H4 (cell line): Measurements from ENCODE around the gene FGD2. TPM values are rescaled to one million over a fixed set of nuclear protein-coding genes. Genes with fewer than 3 reads are reported as not detected.

Experiments used
- DNase-seq: peaks from one replicate; pipeline ENCODE4 v3.0.0-alpha.2; 2015; ENCODE audit warnings: low spot score
- total RNA-seq: library from RNA; depleted of rRNA; stranded (reverse); fragments of >200 nt; shearing (Covaris generic); gene quantifications from 2 replicates; pipeline ENCODE4 v1.2.3, GENCODE V29; 2014

FGD2 gene
- total RNA-seq, 1 experiment from 2014 or later = not detected

- no peak for DNase-seq
These were observed 34.3 kb upstream of the FGD2 start for GRCh38 chr6:36970892-36971842.

GRCh38 chr6:36971921-36972673, 33.4 kb upstream of the FGD2 start:
- no peak for DNase-seq

- no peak for DNase-seq
These were observed 32.3 kb upstream of the FGD2 start for GRCh38 chr6:36973190-36973589.

GRCh38 chr6:36973647-36974046, 31.8 kb upstream of the FGD2 start:
- no peak for DNase-seq

- DNase-seq = no peak
These were observed 30.0 kb upstream of the FGD2 start for GRCh38 chr6:36975231-36976006.

- DNase-seq = no peak
These were observed 29.5 kb upstream of the FGD2 start for GRCh38 chr6:36976007-36976264.

GRCh38 chr6:36976509-36976908, 28.9 kb upstream of the FGD2 start:
- no peak for DNase-seq

GRCh38 chr6:36976931-36977330, 28.5 kb upstream of the FGD2 start:
- DNase-seq = no peak

- DNase-seq = no peak
These were observed 27.9 kb upstream of the FGD2 start for GRCh38 chr6:36977470-36977941.

- DNase-seq = no peak
These were observed 26.8 kb upstream of the FGD2 start for GRCh38 chr6:36978421-36979346.

GRCh38 chr6:36979347-36979742, 26.1 kb upstream of the FGD2 start:
- no peak for DNase-seq

- no peak for DNase-seq
These were observed 25.3 kb upstream of the FGD2 start for GRCh38 chr6:36980129-36980528.

GRCh38 chr6:36980876-36981619, 24.4 kb upstream of the FGD2 start:
- DNase-seq = no peak

- DNase-seq = no peak
These were observed 21.9 kb upstream of the FGD2 start for GRCh38 chr6:36983538-36983937.

GRCh38 chr6:36984581-36985416, 20.7 kb upstream of the FGD2 start:
- peak; percentile 25 for DNase-seq

GRCh38 chr6:36985417-36985807, 20.0 kb upstream of the FGD2 start:
- no peak for DNase-seq

GRCh38 chr6:36985808-36986703, 19.4 kb upstream of the FGD2 start, which contains the start of gene MTCH1:
TSS of gene MTCH1 (minus strand) at chr6:36986196. CDS start at chr6:36986173, 23 bp downstream.
- DNase-seq = peak; percentile 70

GRCh38 chr6:36986704-36987047, 18.8 kb upstream of the FGD2 start:
- no peak for DNase-seq
